Lower lobe of right lung (tissue), 2 donors: ENCODE results near the gene RALGDS. TPM values are rescaled to one million over a fixed set of nuclear protein-coding genes. Genes with fewer than 3 reads are reported as not detected.

ENCODE experiments used
- ATAC-seq, 2 donors: fragments of 200-7000 bp; cut with Tn5 transposase; one replicate each; pipeline ENCODE4 v1.9.1; 2020 to 2022; ENCODE audit warnings: mild to moderate bottlenecking in 2 of 2, moderate library complexity in 2 of 2
- DNase-seq: peaks from one replicate; pipeline ENCODE4 v3.0.0-alpha.2; 2020
- H3K27ac ChIP-seq: fragments of 200-600 bp; one replicate; pipeline ENCODE4 v1.8.0; 2022
- H3K27me3 ChIP-seq: fragments of 200-600 bp; one replicate; pipeline ENCODE4 v1.8.0; 2022; ENCODE audit warnings: low read depth
- H3K36me3 ChIP-seq: fragments of 200-600 bp; one replicate; pipeline ENCODE4 v1.8.0; 2022; ENCODE audit warnings: mild to moderate bottlenecking
- H3K4me1 ChIP-seq: fragments of 200-600 bp; one replicate; pipeline ENCODE4 v1.8.0; 2022
- H3K4me3 ChIP-seq: fragments of 200-600 bp; one replicate; pipeline ENCODE4 v1.8.0; 2022; ENCODE audit warnings: mild to moderate bottlenecking
- H3K9me3 ChIP-seq: fragments of 200-600 bp; one replicate; pipeline ENCODE4 v1.8.0; 2022
- intact Hi-C: fragments of 100-400 bp; cut with DNase I; formaldehyde crosslinking; loops from one replicate; pipeline ENCODE4 v1.11.0; 2022
- total RNA-seq: library from RNA; stranded (reverse); fragmentation: NEBNext Ultra II Directional; extraction: Animal tissue kit (Norgen Biotek cat#: 25700); gene quantifications from one replicate; pipeline ENCODE4 v1.2.1, GENCODE V29; 2021
- TF ChIP-seq, protein P1 (sequence below): fragments of 200-600 bp; IDR thresholded peaks from one replicate; pipeline ENCODE4 v1.8.0; 2022; ENCODE audit warnings: antibody characterized with exemption, mild to moderate bottlenecking
- donor health status: DM: no; HTN: yes; CAD: no; lungs with severe emphysema.

The RALGDS gene
- total RNA-seq, 1 donor from 2014 or later, result 71.1 TPM

DNA sequence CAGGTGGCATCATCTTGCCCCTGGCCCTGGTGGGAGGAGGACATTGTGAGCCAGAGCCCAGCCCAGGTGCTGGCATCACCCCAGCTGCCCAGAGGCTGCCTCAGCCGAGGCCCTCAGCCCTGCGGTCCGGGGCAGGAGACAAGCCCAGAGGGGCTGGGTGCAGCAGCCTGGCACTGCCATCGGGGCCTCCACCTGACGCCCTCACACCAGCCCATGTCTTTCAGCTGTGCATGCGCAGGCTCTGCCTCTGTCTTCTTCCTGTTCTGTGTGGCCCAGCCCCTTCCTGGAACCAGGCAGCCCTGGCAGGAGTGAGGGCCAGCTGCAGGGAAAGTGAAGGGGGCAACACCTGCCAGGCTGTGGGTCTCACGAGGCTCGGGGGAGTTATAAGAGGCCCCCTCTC, 64.0 kb downstream of the RALGDS start:
- no peak overlapping the region for H3K27ac ChIP-seq
- H3K9me3 ChIP-seq, result no peaks in the 10 kb centered on the region
- ATAC-seq, result no peak
- no peak for DNase-seq
- peaks cover 4% of the 10 kb centered on the region for H3K4me1 ChIP-seq
- intact Hi-C loops, result no loop called here
- TF ChIP-seq, protein P1, sequence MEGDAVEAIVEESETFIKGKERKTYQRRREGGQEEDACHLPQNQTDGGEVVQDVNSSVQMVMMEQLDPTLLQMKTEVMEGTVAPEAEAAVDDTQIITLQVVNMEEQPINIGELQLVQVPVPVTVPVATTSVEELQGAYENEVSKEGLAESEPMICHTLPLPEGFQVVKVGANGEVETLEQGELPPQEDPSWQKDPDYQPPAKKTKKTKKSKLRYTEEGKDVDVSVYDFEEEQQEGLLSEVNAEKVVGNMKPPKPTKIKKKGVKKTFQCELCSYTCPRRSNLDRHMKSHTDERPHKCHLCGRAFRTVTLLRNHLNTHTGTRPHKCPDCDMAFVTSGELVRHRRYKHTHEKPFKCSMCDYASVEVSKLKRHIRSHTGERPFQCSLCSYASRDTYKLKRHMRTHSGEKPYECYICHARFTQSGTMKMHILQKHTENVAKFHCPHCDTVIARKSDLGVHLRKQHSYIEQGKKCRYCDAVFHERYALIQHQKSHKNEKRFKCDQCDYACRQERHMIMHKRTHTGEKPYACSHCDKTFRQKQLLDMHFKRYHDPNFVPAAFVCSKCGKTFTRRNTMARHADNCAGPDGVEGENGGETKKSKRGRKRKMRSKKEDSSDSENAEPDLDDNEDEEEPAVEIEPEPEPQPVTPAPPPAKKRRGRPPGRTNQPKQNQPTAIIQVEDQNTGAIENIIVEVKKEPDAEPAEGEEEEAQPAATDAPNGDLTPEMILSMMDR, result no peak
- H3K27me3 ChIP-seq, result no peaks in the 10 kb centered on the region
- H3K36me3 ChIP-seq, result peaks cover 66% of the 10 kb centered on the region
- H3K4me3 ChIP-seq, result no peak overlapping the region

- no peak overlapping the region for H3K4me3 ChIP-seq
- H3K36me3 ChIP-seq, result peaks cover 71% of the 10 kb centered on the region
- TF ChIP-seq, protein P1, result no peak
- no peaks in the 10 kb centered on the region for H3K9me3 ChIP-seq
- intact Hi-C loops, result no loop called here
- H3K27me3 ChIP-seq, result no peaks in the 10 kb centered on the region
- H3K27ac ChIP-seq, result no peak overlapping the region
- peaks cover 4% of the 10 kb centered on the region for H3K4me1 ChIP-seq
- no peak for ATAC-seq
- no peak for DNase-seq
Observed at GRCh38 chr9:133056533-133056932, 64.5 kb downstream of the RALGDS start.

GRCh38 chr9:133055788-133056420, 65.1 kb downstream of the RALGDS start:
- H3K36me3 ChIP-seq, result peaks cover 77% of the 10 kb centered on the region

DNA sequence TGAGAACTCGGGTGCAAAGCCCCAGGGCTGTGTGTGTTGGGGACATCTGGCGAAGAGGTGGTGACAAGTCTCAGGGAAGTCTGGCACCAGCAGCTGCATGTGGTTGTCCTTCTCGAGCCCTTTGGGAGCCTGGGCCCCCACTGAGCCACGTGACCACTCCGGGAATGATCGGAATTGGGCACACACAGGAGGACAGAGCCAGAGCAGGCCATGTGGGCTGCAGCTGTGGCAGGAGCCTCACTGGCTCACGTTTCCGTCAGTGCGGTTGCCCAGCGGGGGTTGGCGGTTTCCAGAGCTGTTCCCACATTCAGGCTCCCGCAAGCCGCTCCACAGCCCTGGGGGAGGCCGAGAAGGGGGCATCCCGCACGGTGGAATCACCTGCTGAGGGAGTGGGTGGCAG, 66.1 kb downstream of the RALGDS start:
- TF ChIP-seq, protein P1, result no peak
- Histone ChIP-seq H3K27me3 (no peaks in the 10 kb centered on the region), H3K27ac (no peak overlapping the region), H3K9me3 (no peaks in the 10 kb centered on the region), H3K4me1 (peaks cover 4% of the 10 kb centered on the region), H3K36me3 (peaks cover 86% of the 10 kb centered on the region), H3K4me3 (no peak overlapping the region)
- ATAC-seq (peak in 1 of 2 donors; percentile 28), DNase-seq (no peak)
- intact Hi-C loops, result no loop called here

More at GRCh38 chr9:133055788-133056420, 65.1 kb downstream of the RALGDS start:
- ATAC-seq (no peak), DNase-seq (no peak)
- Histone ChIP-seq H3K4me3 (no peak overlapping the region), H3K4me1 (peaks cover 4% of the 10 kb centered on the region), H3K27ac (no peak overlapping the region), H3K9me3 (no peaks in the 10 kb centered on the region), H3K27me3 (no peaks in the 10 kb centered on the region)
- TF ChIP-seq, protein P1, result no peak
- intact Hi-C loops, result no loop called here

DNA sequence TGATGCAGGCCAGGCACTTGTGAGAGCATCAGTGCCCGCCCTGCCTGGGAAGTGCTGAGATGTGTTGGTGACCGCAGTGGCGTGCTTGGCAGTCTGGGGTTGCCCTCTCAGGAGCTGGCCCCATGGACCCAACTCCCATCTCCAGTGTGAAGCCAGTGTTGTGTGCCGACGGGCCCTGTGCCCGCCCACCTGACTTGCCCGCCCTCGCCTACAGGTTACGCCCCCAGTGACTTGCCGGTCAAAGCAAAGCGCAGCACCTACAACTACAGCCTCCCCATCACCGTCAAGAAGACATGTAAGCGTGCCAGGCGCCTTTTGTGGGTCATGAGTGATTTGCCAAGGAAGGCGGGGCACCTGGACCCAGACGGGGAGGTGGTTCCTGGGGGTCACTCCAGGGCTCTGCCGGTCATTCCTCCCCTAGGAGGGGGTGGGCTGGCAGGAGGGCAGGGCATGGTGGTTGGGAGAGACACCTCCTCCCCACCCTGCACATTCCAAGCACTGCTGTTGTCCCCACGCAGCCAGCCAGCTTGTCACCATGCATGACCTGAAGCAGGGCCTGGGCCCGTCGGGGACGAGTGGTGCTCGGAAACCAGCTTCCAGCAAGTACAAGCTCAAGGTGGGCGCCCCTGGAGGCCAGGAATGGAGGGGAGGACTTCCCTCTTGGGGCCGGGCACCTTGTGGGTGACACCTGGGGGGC, 66.7 kb downstream of the RALGDS start:
- Histone ChIP-seq H3K9me3 (no peaks in the 10 kb centered on the region), H3K4me1 (peaks cover under 1% of the 10 kb centered on the region), H3K27ac (no peak overlapping the region), H3K27me3 (no peaks in the 10 kb centered on the region), H3K36me3 (peaks cover 92% of the 10 kb centered on the region), H3K4me3 (no peak overlapping the region)
- DNase-seq (peak; percentile 35), ATAC-seq (no peak)
- intact Hi-C loops, result no loop called here
- TF ChIP-seq, protein P1, result no peak
